Measurements from ENCODE around the gene SYNM. TPM values are rescaled to one million over a fixed set of nuclear protein-coding genes. Genes with fewer than 3 reads are reported as not detected.
"Not testable (repeated sequence)": the region's sequence is repeated elsewhere in the genome, so short reads cannot be mapped to it uniquely, and the experiment has no call there.

The SYNM gene
- total RNA-seq, 2 donors from 2014 or later: 302 to 329 TPM

GRCh38 chr15:99100245-99101173 lies 4.4 kb upstream of the SYNM start:
- peak; percentile 28 to 55 for ATAC-seq
- DNase-seq: peak; percentile 88
- intact Hi-C loops (cut with DNase I): no loop called here

- DNase-seq (no peak), ATAC-seq (no peak)
- intact Hi-C loops (cut with DNase I): no loop called here
These were observed 3.4 kb upstream of the SYNM start for GRCh38 chr15:99101501-99101900.

GRCh38 chr15:99102332-99103235 lies 2.3 kb upstream of the SYNM start:
- ATAC-seq (no peak), DNase-seq (no peak)
- intact Hi-C loops (cut with DNase I): no loop called here

- DNase-seq: no peak
- intact Hi-C loops (cut with DNase I): no loop called here
- no peak for ATAC-seq
These were observed 1.6 kb upstream of the SYNM start for GRCh38 chr15:99103279-99103678.

GRCh38 chr15:99105514-99106341 lies 848 bp downstream of the SYNM start:
- intact Hi-C loops (cut with DNase I): loop anchor here (2.0 kb wide), 2 partner anchors 75 to 107 kb away; no protein-coding TSS in a partner anchor
- ATAC-seq (peak; percentile 39 to 45), DNase-seq (peak; percentile 62)

- ATAC-seq (peak; percentile 9 to 46), DNase-seq (peak; percentile 66)
- intact Hi-C loops (cut with DNase I): loop anchor here in 1 of 2 donors (2.0 kb wide), 1 partner anchor 74 kb away; no protein-coding TSS in a partner anchor
These were observed 1.7 kb downstream of the SYNM start for GRCh38 chr15:99106417-99107220.

DNA sequence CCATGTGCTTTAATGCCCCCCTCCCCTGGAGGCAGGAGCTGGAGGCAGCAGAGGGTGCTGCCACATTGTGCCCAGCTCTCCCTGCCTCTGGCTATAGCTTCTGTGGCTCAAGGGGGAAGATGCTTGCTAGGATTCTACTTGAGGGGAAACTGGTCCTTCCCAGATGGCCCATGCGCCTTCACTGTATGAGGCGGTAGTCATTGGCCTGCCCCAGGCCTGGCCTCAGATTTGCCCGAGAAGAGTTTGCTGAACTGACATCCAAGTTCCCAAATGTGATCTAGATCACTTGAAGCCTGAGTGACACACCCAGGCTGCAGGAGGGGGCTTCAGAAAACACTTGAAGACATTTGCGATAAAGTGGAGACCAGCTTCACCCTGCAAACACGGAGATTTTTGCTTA lies 4.1 kb downstream of the SYNM start:
- ATAC-seq (no peak), DNase-seq (no peak)
- intact Hi-C loops (cut with DNase I): no loop called here

DNA sequence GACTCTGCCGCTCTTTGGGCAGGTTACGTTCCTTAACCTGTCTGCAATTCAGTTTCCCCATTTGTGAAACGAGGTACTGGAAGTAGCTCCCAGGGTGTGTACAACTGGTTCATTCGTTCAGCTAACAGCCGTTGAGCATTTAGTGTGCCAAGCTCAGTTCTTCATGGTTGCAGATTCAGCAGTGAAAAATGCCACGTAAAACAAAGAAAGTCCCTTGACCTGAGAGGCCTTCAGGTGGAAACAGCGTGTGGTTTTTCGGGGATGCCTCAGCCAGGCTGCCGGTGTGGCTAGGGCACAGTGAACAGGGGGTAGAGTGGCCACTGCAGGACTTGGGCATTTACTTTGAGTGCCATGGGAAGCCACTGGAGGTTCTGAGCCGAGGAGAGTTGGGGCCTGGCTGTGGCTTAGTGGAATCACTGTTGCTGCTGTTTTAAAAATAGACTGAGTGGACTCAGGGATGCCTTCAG lies 4.7 kb downstream of the SYNM start:
- DNase-seq (no peak), ATAC-seq (no peak)
- intact Hi-C loops (cut with DNase I): no loop called here

DNA sequence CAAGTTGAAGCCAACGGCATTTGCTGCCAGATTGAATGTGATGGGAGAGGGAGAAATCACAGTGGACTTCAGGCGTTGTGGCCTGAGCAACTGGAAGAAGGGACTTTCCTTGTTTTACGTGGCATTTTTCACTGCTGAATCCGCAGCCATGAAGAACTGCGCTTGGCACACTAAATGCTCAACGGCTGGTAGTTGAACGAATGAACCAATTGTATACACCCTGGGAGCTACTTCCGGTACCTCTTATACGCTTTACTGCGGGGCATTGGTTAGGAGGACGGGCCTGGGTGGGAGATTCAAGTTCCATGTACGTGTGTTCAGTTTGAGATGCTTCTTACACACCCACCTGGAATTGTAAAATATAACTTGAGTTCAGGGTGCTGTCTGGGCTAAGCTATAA lies 5.2 kb downstream of the SYNM start:
- DNase-seq (no peak), ATAC-seq (no peak)
- intact Hi-C loops (cut with DNase I): no loop called here

- intact Hi-C loops (cut with DNase I): no loop called here
- no peak for ATAC-seq
- DNase-seq: no peak
These were observed 5.9 kb downstream of the SYNM start for GRCh38 chr15:99110581-99111320.

DNA sequence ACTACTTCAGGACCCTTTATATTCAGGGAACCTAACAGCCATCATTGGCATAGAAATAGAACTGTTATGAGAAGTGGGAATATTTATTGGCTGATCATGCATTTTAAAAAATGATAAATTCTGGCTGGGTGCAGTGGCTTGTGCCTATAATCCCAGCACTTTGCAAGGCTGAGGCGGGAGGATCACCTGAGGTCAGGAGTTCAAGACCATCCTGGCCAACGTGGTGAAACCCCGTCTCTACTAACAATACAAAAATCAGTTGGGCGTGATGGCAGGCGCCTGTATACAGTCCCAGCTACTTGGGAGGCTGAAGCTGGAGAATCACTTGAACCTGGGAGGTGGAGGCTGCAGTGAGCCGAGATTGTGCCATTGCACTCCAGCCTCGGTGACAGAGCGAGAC lies 6.8 kb downstream of the SYNM start:
- DNase-seq; intact Hi-C loops (cut with DNase I); ATAC-seq: not testable (repeated sequence)

DNA sequence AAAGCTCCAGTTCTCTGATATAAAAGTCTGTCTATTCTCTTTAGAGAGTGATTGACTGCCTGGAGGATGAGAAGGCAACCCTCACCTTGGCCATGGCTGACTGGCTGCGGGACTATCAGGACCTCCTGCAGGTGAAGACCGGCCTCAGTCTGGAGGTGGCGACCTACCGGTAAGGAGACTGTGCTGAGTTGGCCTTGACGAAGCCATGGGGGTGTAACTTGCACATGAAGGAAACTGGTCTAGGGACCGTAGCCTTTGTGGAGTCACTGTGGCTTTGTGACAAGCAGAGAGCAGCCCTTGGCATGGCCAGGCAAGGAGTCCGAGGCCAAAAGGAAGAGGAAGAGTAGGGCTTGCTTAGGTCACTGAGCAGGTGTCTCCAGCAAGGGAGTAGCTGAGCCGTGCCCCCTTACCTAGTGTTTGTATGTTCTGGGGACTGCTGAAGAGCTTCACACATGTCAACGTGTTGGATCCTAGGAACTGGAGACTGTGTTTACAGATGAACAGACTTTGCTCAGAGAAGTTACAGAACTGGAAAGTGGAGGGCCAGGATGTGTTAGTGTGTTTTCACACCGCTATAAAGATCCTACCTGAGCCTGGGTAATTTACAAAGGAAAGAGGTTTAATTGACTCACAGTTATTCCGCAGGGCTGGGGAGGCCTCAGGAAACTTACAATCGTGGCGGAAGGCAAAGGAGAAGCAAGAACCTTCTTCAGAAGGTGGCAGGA lies 8.8 kb downstream of the SYNM start:
- ATAC-seq: no peak
- no peak for DNase-seq
- intact Hi-C loops (cut with DNase I): no loop called here

DNA sequence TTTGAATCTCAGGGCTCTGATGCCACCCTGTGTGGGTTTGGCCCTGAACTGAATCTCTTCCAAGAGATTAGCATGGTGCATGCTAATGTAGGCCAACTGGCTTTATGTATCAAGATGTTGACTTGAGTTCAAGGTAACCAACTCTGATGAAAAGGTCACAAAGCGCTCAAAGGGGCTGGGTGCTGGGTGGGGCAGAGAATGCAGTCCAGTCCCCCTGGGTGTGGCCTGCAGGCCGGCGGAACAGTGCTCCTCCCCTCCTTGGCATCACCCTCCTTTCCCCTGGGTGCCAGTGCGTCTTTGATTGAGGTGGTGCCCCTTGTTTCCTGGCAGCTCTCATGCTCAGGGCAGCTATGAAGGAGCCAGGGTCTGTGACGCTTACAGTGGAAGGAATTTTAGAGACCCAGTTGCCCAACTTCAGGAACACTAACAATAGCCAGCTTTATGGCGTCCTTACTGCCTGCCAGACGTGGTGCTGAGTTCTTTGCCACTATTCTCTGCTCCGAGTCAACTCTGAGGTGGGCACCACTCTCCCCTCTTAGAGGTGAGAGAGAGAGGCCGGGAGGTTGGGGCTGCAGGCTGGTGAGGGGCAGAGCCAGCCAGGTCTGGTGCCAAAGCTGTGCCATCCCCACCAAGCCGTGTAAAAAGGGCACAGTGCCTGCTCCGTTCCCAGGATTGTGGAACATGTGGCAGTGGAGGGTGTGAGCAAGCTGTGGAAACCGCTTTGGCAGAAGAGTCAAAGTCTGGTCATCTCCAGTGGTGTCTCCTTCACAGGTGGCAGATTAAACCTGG lies 9.8 kb downstream of the SYNM start:
- peak; percentile 38 to 52 for ATAC-seq
- intact Hi-C loops (cut with DNase I): no loop called here

DNA sequence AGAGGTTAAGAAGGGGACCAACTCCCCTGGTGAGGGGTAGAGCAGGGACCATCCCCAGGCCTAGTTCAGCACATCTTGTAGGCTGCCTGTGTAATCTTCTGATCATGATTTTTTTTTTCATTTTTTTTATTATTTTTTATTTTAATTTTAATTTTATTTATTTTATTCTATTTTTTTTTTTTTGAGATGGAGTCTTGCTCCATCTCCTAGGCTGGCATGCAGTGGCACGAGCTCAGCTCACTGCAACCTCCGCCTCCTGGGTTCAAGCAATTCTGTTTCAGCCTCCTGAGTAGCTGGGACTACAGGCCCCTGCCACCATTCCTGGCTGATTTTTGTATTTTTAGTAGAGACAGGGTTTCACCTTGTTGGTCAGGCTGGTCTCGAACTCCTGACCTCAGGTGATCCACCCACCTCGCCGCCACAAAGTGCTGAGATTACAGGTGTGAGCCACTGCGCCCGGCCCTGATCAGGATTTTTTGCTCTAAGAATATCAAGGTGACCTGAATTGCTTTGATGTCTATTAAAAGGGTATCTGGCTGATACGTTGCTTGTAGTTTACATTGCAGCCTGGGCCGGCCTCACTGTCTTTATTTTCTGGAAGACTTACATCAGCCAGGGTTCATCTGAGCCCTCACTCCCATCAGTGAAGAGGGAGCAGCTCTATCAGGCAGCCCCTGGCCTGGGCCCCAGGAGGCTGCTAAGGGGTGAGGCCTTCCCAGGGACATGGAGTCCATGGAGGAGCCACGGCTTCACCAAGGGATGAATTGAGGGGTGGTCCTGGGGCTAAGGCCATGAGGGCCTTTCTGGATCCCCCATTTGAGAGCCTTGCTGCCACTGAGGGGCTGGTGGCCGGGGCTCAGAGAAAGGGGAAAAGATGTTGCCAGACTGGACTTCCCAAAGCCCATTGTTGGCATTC lies 10.7 kb downstream of the SYNM start:
- DNase-seq: no peak
- intact Hi-C loops (cut with DNase I): no loop called here
- no peak for ATAC-seq

More for the DNA sequence above, 9.8 kb downstream of the SYNM start:
- DNase-seq: no peak

DNA sequence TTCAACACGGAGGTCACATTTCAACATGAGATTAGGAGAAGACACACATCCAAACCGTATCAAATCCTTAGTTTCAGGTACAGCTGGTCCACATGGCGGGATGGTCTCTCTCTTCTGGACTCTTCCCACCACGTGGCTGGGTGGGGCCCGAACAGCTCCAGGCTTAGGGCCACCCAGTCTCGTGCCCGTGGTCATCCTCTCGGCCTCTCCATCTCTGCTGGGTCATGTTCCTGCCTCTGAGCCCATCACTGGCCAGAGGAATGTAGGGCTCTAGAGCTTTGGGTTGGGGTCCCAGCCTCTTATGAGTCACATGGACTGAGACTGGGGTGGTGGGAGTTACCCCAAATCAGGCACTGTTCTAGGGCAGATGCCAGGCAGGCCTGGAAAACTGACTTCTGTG lies 12.2 kb downstream of the SYNM start:
- ATAC-seq (no peak), DNase-seq (no peak)
- intact Hi-C loops (cut with DNase I): no loop called here

All from left cardiac atrium (tissue), 4 donors.